ENCODE data around the gene GPR63. TPM values are rescaled to one million over a fixed set of nuclear protein-coding genes. Genes with fewer than 3 reads are reported as not detected.

GPR63 gene
- total RNA-seq, 1 experiment from 2014 or later: 0.95 TPM

GRCh38 chr6:96786336-96786735, 50.9 kb downstream of the GPR63 start:
- CTCF ChIA-PET: no interaction called here
- Histone ChIP-seq H3K4me1 (ENCODE audit: control insufficient read depth, insufficient read depth, low read length) (no peaks in the 10 kb centered on the region), H3K9me3 (ENCODE audit: control insufficient read depth, insufficient read depth, low read depth, low read length) (no peaks in the 10 kb centered on the region), H3K36me3 (ENCODE audit: control insufficient read depth, insufficient read depth, low read length) (no peaks in the 10 kb centered on the region), H3K27me3 (ENCODE audit: control insufficient read depth, insufficient read depth, low read length) (no peaks in the 10 kb centered on the region), H3K4me3 (ENCODE audit: low read depth in 2 of 2, low read length in 2 of 2) (no peak overlapping the region), H3K27ac (ENCODE audit: low read length) (no peak overlapping the region)
- in situ Hi-C loops (cut with HindIII; ENCODE audit: low pct_unique_long_range_greater_than_20kb, low sequenced_read_pairs) (no loop called here), intact Hi-C loops (cut with micrococcal nuclease; ENCODE audit: unreplicated experiment) (no loop called here)
- no TSS peak for BruUV-seq (replicated peaks)
- DNase-seq (ENCODE audit: low read depth, low spot score) (no peak), ATAC-seq (no peak)
- POLR2A ChIA-PET: interaction anchor here (0.5 kb wide), 1 partner anchor 430 kb away, joined by 4 read pairs; no protein-coding TSS in a partner anchor
- TF ChIP-seq SIN3A (IDR thresholded peaks at IDR 0.05; ENCODE audit: borderline replicate concordance, insufficient read depth, low read depth, low read length) (no peak), POLR2AphosphoS5 (IDR thresholded peaks at IDR 0.05; ENCODE audit: low read depth, low read length) (no peak), TCF7L2 (IDR thresholded peaks at IDR 0.05; ENCODE audit: low read depth, low read length) (no peak), REST (IDR thresholded peaks at IDR 0.05; ENCODE audit: insufficient read depth in 1 of 2, low read depth in 2 of 2, low read length in 1 of 2) (no peak)
- TF ChIP-seq, protein P1, sequence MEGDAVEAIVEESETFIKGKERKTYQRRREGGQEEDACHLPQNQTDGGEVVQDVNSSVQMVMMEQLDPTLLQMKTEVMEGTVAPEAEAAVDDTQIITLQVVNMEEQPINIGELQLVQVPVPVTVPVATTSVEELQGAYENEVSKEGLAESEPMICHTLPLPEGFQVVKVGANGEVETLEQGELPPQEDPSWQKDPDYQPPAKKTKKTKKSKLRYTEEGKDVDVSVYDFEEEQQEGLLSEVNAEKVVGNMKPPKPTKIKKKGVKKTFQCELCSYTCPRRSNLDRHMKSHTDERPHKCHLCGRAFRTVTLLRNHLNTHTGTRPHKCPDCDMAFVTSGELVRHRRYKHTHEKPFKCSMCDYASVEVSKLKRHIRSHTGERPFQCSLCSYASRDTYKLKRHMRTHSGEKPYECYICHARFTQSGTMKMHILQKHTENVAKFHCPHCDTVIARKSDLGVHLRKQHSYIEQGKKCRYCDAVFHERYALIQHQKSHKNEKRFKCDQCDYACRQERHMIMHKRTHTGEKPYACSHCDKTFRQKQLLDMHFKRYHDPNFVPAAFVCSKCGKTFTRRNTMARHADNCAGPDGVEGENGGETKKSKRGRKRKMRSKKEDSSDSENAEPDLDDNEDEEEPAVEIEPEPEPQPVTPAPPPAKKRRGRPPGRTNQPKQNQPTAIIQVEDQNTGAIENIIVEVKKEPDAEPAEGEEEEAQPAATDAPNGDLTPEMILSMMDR (IDR thresholded peaks at IDR 0.05): no peak

- intact Hi-C loops (cut with micrococcal nuclease; ENCODE audit: unreplicated experiment) (no loop called here), in situ Hi-C loops (cut with HindIII; ENCODE audit: low pct_unique_long_range_greater_than_20kb, low sequenced_read_pairs) (no loop called here)
- H3K4me1 ChIP-seq (ENCODE audit: control insufficient read depth, insufficient read depth, low read length): no peaks in the 10 kb centered on the region
- no peak overlapping the region for H3K4me3 ChIP-seq (ENCODE audit: low read depth in 2 of 2, low read length in 2 of 2)
- H3K36me3 ChIP-seq (ENCODE audit: control insufficient read depth, insufficient read depth, low read length): no peaks in the 10 kb centered on the region
- no peak for DNase-seq (ENCODE audit: low read depth, low spot score)
- BruUV-seq (replicated peaks): no TSS peak
- CTCF ChIA-PET: no interaction called here
- H3K27ac ChIP-seq (ENCODE audit: low read length): no peak overlapping the region
- POLR2A ChIA-PET: no interaction called here
- TF ChIP-seq SIN3A (IDR thresholded peaks at IDR 0.05; ENCODE audit: borderline replicate concordance, insufficient read depth, low read depth, low read length) (no peak), POLR2AphosphoS5 (IDR thresholded peaks at IDR 0.05; ENCODE audit: low read depth, low read length) (no peak), REST (IDR thresholded peaks at IDR 0.05; ENCODE audit: insufficient read depth in 1 of 2, low read depth in 2 of 2, low read length in 1 of 2) (no peak), TCF7L2 (IDR thresholded peaks at IDR 0.05; ENCODE audit: low read depth, low read length) (no peak)
- TF ChIP-seq, protein P1 (IDR thresholded peaks at IDR 0.05): no peak
- H3K9me3 ChIP-seq (ENCODE audit: control insufficient read depth, insufficient read depth, low read depth, low read length): no peaks in the 10 kb centered on the region
- ATAC-seq: no peak
- no peaks in the 10 kb centered on the region for H3K27me3 ChIP-seq (ENCODE audit: control insufficient read depth, insufficient read depth, low read length)
These were observed 52.6 kb downstream of the GPR63 start for GRCh38 chr6:96784650-96785049.
